Neural cell (in vitro differentiated cells): ENCODE results near the gene STARD9. TPM values are rescaled to one million over a fixed set of nuclear protein-coding genes. Genes with fewer than 3 reads are reported as not detected.

Experiments
- H2AFZ ChIP-seq: fragments of 200-600, 300-800 bp; sonication (generic), shearing (Covaris generic); 2 replicates; pipeline ENCODE4 v1.6.0; 2014; ENCODE audit warnings: low read depth, mild to moderate bottlenecking, antibody characterized with exemption, low read length, moderate library complexity
- H3F3A ChIP-seq: fragments of 200-600 bp; shearing (Covaris generic); 2 replicates; pipeline ENCODE4 v1.6.1; 2016; ENCODE audit warnings: mild to moderate bottlenecking, moderate library complexity, mixed read lengths, antibody characterized with exemption, low read length; ENCODE audit not compliant: insufficient read depth, poor library complexity, severe bottlenecking
- H3K27ac ChIP-seq: fragments of 200-600, 300-800 bp; sonication (generic), shearing (Covaris generic); 2 replicates; pipeline ENCODE4 v1.5.1; 2014; ENCODE audit warnings: mild to moderate bottlenecking, low read length, moderate library complexity
- H3K27me3 ChIP-seq: fragments of 300-800, 200-600 bp; sonication (generic), shearing (Covaris generic); 2 replicates; pipeline ENCODE4 v1.6.0; 2014; ENCODE audit warnings: mild to moderate bottlenecking, low read depth, low read length, moderate library complexity; ENCODE audit not compliant: insufficient read depth
- H3K36me3 ChIP-seq: fragments of 300-800, 200-600 bp; sonication (generic), shearing (Covaris generic); 2 replicates; pipeline ENCODE4 v1.5.1; 2014; ENCODE audit warnings: mild to moderate bottlenecking, antibody characterized with exemption, low read length, moderate library complexity; ENCODE audit not compliant: insufficient read depth
- H3K4me2 ChIP-seq: fragments of 300-800, 200-600 bp; sonication (generic), shearing (Covaris generic); 2 replicates; pipeline ENCODE4 v1.6.0; 2014; ENCODE audit warnings: mild to moderate bottlenecking, low read length
- H3K4me3 ChIP-seq: fragments of 300-800, 200-600 bp; sonication (generic), shearing (Covaris generic); 2 replicates; pipeline ENCODE4 v1.5.1; 2014; ENCODE audit warnings: mild to moderate bottlenecking, low read length, moderate library complexity
- H3K79me2 ChIP-seq: fragments of 200-600 bp; shearing (Covaris generic); replicated peaks from 2 replicates; pipeline ENCODE4 v1.6.0; 2014; ENCODE audit warnings: mild to moderate bottlenecking, low read length, moderate library complexity; ENCODE audit not compliant: insufficient read depth
- H3K9ac ChIP-seq: fragments of 300-800, 200-600 bp; sonication (generic), shearing (Covaris generic); 2 replicates; pipeline ENCODE4 v1.6.1; 2016; ENCODE audit warnings: mild to moderate bottlenecking, low read length, mixed read lengths
- H3K9me2 ChIP-seq: fragments of 200-600 bp; shearing (Covaris generic); 2 replicates; pipeline ENCODE4 v1.6.1; 2016; ENCODE audit warnings: mild to moderate bottlenecking, low read length, mixed read lengths; ENCODE audit not compliant: insufficient read depth
- H3K9me3 ChIP-seq: fragments of 200-600, 300-800 bp; sonication (generic), shearing (Covaris generic); 2 replicates; pipeline ENCODE4 v1.6.1; 2016; ENCODE audit warnings: mild to moderate bottlenecking, mixed run types, low read length, moderate library complexity, mixed read lengths
- H4K20me1 ChIP-seq: fragments of 200-600 bp; shearing (Covaris generic); 2 replicates; pipeline ENCODE4 v1.6.1; 2016; ENCODE audit warnings: mild to moderate bottlenecking, mixed run types; ENCODE audit not compliant: insufficient read depth
- EP300 ChIP-seq: fragments of 450-650 bp; conservative IDR thresholded peaks from 2 replicates; pipeline ENCODE4 v1.6.1; 2014; ENCODE audit warnings: antibody characterized with exemption, mild to moderate bottlenecking, moderate library complexity; ENCODE audit not compliant: poor library complexity, severe bottlenecking
- EZH2 ChIP-seq: fragments of 200-600, 300-800 bp; shearing (Covaris generic), sonication (generic); IDR thresholded peaks from 2 replicates; pipeline ENCODE4 v1.6.1; 2014; ENCODE audit warnings: antibody characterized with exemption, low read length, borderline replicate concordance, mild to moderate bottlenecking; ENCODE audit not compliant: insufficient read depth, poor library complexity, severe bottlenecking
- MXI1 ChIP-seq: fragments of 450-650 bp; conservative IDR thresholded peaks from 2 replicates; pipeline ENCODE4 v1.6.1; 2014; ENCODE audit warnings: antibody characterized with exemption, mild to moderate bottlenecking; ENCODE audit not compliant: poor library complexity, severe bottlenecking
- POLR2AphosphoS5 ChIP-seq: IDR thresholded peaks from 2 replicates; pipeline ENCODE4 v1.6.1; 2012
- RAD21 ChIP-seq: fragments of 450-650 bp; conservative IDR thresholded peaks from 2 replicates; pipeline ENCODE4 v1.6.1; 2014; ENCODE audit warnings: antibody characterized with exemption, mild to moderate bottlenecking, moderate library complexity
- SMC3 ChIP-seq: fragments of 450-650 bp; conservative IDR thresholded peaks from 2 replicates; pipeline ENCODE4 v1.6.1; 2014; ENCODE audit warnings: antibody characterized with exemption, mild to moderate bottlenecking, moderate library complexity; ENCODE audit not compliant: poor library complexity
- TAF1 ChIP-seq: IDR thresholded peaks from 2 replicates; pipeline ENCODE4 v1.6.1; 2012; ENCODE audit warnings: low read depth
- polyA plus RNA-seq: library from polyadenylated mRNA; depleted of rRNA; stranded (reverse); fragments of >200 nt; gene quantifications from 2 replicates; pipeline ENCODE4 v1.2.3, GENCODE V29; 2014
- TF ChIP-seq, protein P1 (sequence below): IDR thresholded peaks from 2 replicates; pipeline ENCODE4 v1.6.1; 2012; ENCODE audit warnings: borderline replicate concordance
- TF ChIP-seq, protein P2 (sequence below): fragments of 450-650 bp; IDR thresholded peaks from 2 replicates; pipeline ENCODE4 v1.5.1; 2014; ENCODE audit warnings: antibody characterized with exemption, mild to moderate bottlenecking, moderate library complexity; ENCODE audit not compliant: poor library complexity, severe bottlenecking

The STARD9 gene
- polyA plus RNA-seq, 1 donor from 2014 or later, result 6.4 TPM

DNA sequence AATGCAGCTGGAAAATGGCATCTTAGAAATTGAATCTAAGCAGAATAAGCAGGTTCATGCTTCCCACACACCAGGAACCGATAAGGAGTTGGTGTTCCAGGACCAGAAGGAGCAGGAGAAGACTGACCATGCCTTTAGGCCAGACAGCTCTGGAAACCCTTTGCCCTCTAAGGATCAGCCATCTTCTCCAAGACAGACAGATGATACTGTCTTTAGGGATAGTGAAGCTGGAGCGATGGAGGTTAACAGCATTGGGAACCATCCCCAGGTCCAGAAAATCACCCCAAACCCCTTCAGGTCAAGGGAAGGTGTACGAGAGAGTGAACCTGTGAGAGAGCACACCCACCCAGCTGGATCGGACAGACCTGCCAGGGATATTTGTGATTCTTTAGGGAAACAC, 112.3 kb downstream of the STARD9 start:
- no peak overlapping the region for H3K4me3 ChIP-seq
- no peaks in the 10 kb centered on the region for H3F3A ChIP-seq
- H3K36me3 ChIP-seq, result no peaks in the 10 kb centered on the region
- no peaks in the 10 kb centered on the region for H3K79me2 ChIP-seq
- H3K9me3 ChIP-seq, result no peaks in the 10 kb centered on the region
- H3K4me2 ChIP-seq, result no peak overlapping the region
- no peak overlapping the region for H2AFZ ChIP-seq
- H3K27me3 ChIP-seq, result no peaks in the 10 kb centered on the region
- no peak overlapping the region for H3K27ac ChIP-seq
- no peak for TF ChIP-seq EZH2
- no peak for TF ChIP-seq MXI1
- TF ChIP-seq, protein P1, sequence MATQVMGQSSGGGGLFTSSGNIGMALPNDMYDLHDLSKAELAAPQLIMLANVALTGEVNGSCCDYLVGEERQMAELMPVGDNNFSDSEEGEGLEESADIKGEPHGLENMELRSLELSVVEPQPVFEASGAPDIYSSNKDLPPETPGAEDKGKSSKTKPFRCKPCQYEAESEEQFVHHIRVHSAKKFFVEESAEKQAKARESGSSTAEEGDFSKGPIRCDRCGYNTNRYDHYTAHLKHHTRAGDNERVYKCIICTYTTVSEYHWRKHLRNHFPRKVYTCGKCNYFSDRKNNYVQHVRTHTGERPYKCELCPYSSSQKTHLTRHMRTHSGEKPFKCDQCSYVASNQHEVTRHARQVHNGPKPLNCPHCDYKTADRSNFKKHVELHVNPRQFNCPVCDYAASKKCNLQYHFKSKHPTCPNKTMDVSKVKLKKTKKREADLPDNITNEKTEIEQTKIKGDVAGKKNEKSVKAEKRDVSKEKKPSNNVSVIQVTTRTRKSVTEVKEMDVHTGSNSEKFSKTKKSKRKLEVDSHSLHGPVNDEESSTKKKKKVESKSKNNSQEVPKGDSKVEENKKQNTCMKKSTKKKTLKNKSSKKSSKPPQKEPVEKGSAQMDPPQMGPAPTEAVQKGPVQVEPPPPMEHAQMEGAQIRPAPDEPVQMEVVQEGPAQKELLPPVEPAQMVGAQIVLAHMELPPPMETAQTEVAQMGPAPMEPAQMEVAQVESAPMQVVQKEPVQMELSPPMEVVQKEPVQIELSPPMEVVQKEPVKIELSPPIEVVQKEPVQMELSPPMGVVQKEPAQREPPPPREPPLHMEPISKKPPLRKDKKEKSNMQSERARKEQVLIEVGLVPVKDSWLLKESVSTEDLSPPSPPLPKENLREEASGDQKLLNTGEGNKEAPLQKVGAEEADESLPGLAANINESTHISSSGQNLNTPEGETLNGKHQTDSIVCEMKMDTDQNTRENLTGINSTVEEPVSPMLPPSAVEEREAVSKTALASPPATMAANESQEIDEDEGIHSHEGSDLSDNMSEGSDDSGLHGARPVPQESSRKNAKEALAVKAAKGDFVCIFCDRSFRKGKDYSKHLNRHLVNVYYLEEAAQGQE, result no peak
- no peak for TF ChIP-seq EP300
- no peak for TF ChIP-seq POLR2AphosphoS5
- TF ChIP-seq, protein P2, sequence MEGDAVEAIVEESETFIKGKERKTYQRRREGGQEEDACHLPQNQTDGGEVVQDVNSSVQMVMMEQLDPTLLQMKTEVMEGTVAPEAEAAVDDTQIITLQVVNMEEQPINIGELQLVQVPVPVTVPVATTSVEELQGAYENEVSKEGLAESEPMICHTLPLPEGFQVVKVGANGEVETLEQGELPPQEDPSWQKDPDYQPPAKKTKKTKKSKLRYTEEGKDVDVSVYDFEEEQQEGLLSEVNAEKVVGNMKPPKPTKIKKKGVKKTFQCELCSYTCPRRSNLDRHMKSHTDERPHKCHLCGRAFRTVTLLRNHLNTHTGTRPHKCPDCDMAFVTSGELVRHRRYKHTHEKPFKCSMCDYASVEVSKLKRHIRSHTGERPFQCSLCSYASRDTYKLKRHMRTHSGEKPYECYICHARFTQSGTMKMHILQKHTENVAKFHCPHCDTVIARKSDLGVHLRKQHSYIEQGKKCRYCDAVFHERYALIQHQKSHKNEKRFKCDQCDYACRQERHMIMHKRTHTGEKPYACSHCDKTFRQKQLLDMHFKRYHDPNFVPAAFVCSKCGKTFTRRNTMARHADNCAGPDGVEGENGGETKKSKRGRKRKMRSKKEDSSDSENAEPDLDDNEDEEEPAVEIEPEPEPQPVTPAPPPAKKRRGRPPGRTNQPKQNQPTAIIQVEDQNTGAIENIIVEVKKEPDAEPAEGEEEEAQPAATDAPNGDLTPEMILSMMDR, result no peak
- no peak for TF ChIP-seq TAF1
- no peak overlapping the region for H3K9ac ChIP-seq
- H3K9me2 ChIP-seq, result no peaks in the 10 kb centered on the region
- no peaks in the 10 kb centered on the region for H4K20me1 ChIP-seq

DNA sequence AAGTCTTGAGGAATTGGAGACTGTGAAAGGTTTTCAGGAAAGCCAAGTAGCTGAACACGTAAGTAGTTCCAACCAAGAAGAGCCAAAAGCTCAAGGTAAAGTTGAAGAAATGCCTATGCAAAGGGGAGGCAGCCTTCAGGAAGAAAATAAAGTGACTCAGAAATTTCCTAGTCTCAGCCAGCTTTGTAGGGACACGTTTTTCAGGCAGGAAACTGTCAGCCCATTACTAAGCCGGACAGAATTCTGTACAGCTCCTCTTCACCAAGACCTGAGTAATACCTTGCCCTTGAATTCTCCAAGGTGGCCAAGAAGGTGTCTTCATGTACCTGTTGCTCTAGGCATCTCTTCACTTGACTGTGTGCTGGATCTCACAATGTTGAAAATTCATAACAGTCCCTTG, 112.9 kb downstream of the STARD9 start:
- H3K36me3 ChIP-seq, result no peaks in the 10 kb centered on the region

More for the DNA sequence above, 112.9 kb downstream of the STARD9 start:
- H3K4me2 ChIP-seq, result no peak overlapping the region
- no peak overlapping the region for H2AFZ ChIP-seq
- H3K9me3 ChIP-seq, result no peaks in the 10 kb centered on the region
- H3K27me3 ChIP-seq, result no peaks in the 10 kb centered on the region
- no peaks in the 10 kb centered on the region for H3K9me2 ChIP-seq
- no peak for TF ChIP-seq RAD21
- no peak for TF ChIP-seq TAF1
- TF ChIP-seq, protein P1, result no peak
- no peak for TF ChIP-seq POLR2AphosphoS5
- no peak for TF ChIP-seq EZH2
- TF ChIP-seq, protein P2, result no peak
- TF ChIP-seq EP300, result no peak
- TF ChIP-seq MXI1, result no peak
- no peak for TF ChIP-seq SMC3
- no peak overlapping the region for H3K4me3 ChIP-seq
- no peaks in the 10 kb centered on the region for H4K20me1 ChIP-seq
- H3K27ac ChIP-seq, result no peak overlapping the region
- no peak overlapping the region for H3K9ac ChIP-seq
- no peaks in the 10 kb centered on the region for H3K79me2 ChIP-seq
- H3F3A ChIP-seq, result no peaks in the 10 kb centered on the region
